Activated T-helper 17 cell treated with anti-CD3 and anti-CD28 coated beads, Interleukin-2, amount 50 U/mL, for 72 hours (primary cell): Measurements from ENCODE around the gene HDAC4. TPM values are rescaled to one million over a fixed set of nuclear protein-coding genes. Genes with fewer than 3 reads are reported as not detected.
A peak's percentile ranks its signal among the peaks of the same experiment; 100 is the strongest.

Source experiments
- ATAC-seq: fragments of 150-1000 bp; cut with Tn5 transposase; replicated peaks from 2 replicates; pipeline ENCODE4 v1.10.0; 2021; ENCODE audit warnings: mild to moderate bottlenecking, moderate library complexity
- H3K27ac Mint-ChIP-seq: one replicate; pipeline ENCODE4 v1.8.0; 2022; ENCODE audit warnings: mixed read lengths
- H3K27me3 Mint-ChIP-seq: one replicate; pipeline ENCODE4 v1.8.0; 2022; ENCODE audit warnings: mixed read lengths
- H3K36me3 Mint-ChIP-seq: one replicate; pipeline ENCODE4 v1.8.0; 2022; ENCODE audit warnings: low read depth, mild to moderate bottlenecking, mixed read lengths
- H3K4me1 Mint-ChIP-seq: one replicate; pipeline ENCODE4 v1.8.0; 2022; ENCODE audit warnings: mixed read lengths
- H3K4me3 Mint-ChIP-seq: one replicate; pipeline ENCODE4 v1.8.0; 2022; ENCODE audit warnings: mild to moderate bottlenecking, mixed read lengths
- H3K9me3 Mint-ChIP-seq: one replicate; pipeline ENCODE4 v1.8.0; 2022; ENCODE audit warnings: mixed read lengths
- total RNA-seq, 2 donors: library from RNA; stranded (reverse); gene quantifications; one replicate each; pipeline ENCODE4 v1.2.3, GENCODE V29; 2022

Gene HDAC4
- total RNA-seq, 2 donors from 2014 or later, result 34.3 to 52.9 TPM

DNA sequence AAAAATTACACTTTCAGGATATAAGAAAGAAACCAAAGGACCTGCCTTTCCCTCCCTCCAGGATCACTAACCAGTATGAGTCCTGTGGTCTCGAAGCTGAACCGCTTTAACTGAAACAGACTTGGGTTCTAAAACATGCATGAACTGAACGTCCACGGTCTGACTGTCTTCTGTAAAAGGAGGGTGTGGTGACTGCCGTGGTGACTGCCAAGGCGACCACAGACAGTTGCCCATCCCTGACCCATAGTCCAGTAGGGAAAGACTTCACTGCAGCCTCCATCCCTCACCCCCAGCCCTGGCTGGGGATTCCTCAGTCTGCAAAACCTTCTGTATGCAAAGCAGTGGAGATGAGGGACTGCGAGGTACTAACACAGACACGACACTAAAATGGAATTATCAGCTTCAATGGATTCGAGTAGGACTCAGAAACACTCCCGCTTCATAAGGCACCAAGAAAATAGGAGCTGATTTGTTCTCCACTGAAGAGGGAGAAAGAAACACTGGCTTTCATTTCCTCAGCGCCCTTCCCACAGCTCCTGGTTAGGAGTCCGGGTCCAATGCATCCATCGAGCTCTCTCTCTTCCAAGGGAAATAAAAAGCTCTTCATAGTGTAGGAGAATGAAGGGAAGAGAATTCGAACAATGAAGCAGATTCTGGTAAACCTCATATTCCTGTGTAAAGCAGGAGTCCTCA is 197.2 kb downstream of the HDAC4 start:
- no peak for ATAC-seq
- Mint-ChIP-seq H3K27me3 (no peaks in the 10 kb centered on the region), H3K4me1 (peaks cover 18% of the 10 kb centered on the region), H3K27ac (no peak overlapping the region), H3K9me3 (no peaks in the 10 kb centered on the region), H3K4me3 (no peak overlapping the region), H3K36me3 (peaks cover 9% of the 10 kb centered on the region)

GRCh38 chr2:239202836-239203235 is 198.0 kb downstream of the HDAC4 start:
- Mint-ChIP-seq H3K9me3 (no peaks in the 10 kb centered on the region), H3K27ac (peak overlapping the region; percentile 73)
- ATAC-seq, result no peak

DNA sequence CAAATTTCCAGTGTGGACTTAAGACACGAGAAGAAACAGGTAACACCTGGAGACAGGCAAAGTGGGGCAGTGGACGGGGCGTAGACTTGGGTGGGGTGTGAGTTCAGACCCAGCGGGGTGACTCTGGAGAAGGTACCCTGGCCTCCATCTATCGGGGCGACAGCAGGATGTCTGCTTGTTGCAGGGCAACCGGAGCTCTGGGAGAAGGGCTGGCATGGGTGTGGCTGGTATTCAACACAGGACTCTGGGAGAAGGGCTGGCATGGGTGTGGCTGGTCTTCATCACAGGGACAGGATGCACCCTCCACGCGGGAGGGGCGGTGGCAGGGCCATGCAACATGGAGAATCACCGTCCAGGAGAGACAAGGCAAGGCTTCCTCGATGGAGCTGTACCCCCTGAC is 198.5 kb downstream of the HDAC4 start:
- no peak for ATAC-seq
- Mint-ChIP-seq H3K9me3 (no peaks in the 10 kb centered on the region), H3K36me3 (peaks cover 22% of the 10 kb centered on the region), H3K4me1 (peaks cover 18% of the 10 kb centered on the region), H3K27ac (peak overlapping the region; percentile 73), H3K27me3 (no peaks in the 10 kb centered on the region), H3K4me3 (no peak overlapping the region)

More at GRCh38 chr2:239202836-239203235, 198.0 kb downstream of the HDAC4 start:
- no peaks in the 10 kb centered on the region for H3K27me3 Mint-ChIP-seq
- H3K4me3 Mint-ChIP-seq, result no peak overlapping the region
- H3K36me3 Mint-ChIP-seq, result peaks cover 17% of the 10 kb centered on the region
- H3K4me1 Mint-ChIP-seq, result peaks cover 18% of the 10 kb centered on the region

DNA sequence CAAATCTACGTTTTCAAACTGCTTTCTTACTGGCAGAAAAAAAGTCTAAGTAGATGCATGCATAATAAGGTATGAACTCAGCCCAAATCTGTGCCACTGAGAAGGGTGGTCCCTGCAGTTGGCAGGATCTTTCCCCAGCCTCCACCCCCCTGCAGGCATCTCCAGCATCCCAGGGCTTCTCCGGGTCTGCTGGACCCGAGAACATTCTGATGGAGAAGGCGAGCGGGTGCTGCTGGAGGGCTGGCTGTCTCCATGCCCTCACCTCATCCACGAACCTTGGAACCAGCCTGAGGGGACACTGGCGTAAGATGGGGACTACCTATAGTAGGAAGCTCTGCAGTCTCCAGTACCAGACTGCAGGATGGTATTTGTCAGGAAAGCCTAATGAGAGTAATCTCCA is 198.9 kb downstream of the HDAC4 start:
- no peaks in the 10 kb centered on the region for H3K27me3 Mint-ChIP-seq
- H3K4me1 Mint-ChIP-seq, result peaks cover 17% of the 10 kb centered on the region
- no peak for ATAC-seq
- H3K9me3 Mint-ChIP-seq, result no peaks in the 10 kb centered on the region
- H3K27ac Mint-ChIP-seq, result peak overlapping the region; percentile 73
- H3K36me3 Mint-ChIP-seq, result peaks cover 26% of the 10 kb centered on the region
- no peak overlapping the region for H3K4me3 Mint-ChIP-seq

GRCh38 chr2:239201531-239201876 is 199.3 kb downstream of the HDAC4 start:
- Mint-ChIP-seq H3K27ac (no peak overlapping the region), H3K27me3 (no peaks in the 10 kb centered on the region), H3K9me3 (no peaks in the 10 kb centered on the region), H3K36me3 (peaks cover 29% of the 10 kb centered on the region), H3K4me1 (peaks cover 14% of the 10 kb centered on the region), H3K4me3 (no peak overlapping the region)
- ATAC-seq, result no peak

DNA sequence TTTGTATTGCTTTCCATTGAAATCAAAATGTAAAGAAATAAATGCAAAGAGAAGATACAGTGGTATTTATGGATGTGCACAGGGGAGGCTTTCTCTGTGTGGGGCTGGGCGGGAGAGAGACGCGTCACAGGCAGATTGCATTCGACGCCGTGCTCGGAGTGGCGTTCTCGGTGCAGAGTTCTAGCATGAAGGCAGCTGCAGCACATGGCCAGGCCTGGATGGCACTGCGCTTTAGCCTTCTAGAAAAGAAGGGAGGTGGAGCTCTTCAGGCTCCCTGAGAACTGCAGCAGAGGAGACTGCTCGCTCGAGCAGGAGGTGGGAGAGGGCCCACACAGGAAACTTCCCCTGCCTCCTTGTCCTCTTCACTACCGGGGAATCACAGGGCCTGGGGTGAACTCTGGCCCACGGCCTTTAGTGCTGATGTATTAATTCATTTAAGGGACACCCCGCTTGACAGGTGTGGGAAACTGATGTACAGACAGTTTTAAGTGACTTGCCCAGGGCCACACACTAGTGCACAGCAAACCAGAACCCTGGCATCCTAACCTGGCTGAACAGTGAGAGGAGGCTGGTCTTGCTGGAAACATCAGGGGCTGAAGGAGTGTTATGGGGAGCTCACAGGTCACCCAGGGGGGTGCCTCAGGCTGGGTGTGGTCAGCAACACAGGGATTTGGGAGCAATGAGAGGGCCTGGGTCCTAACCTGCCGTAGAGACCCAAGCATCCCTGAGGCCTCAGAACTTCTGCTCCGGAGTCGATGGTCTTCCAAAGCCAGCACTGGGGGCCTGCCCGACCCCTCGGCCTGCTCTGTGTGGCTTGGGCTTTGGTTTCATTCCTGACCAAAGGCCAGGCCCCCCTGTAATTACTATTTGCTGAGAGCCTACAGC is 199.9 kb downstream of the HDAC4 start:
- H3K4me1 Mint-ChIP-seq, result peaks cover 11% of the 10 kb centered on the region
- H3K27ac Mint-ChIP-seq, result no peak overlapping the region
- no peaks in the 10 kb centered on the region for H3K27me3 Mint-ChIP-seq
- H3K4me3 Mint-ChIP-seq, result no peak overlapping the region
- peaks cover 35% of the 10 kb centered on the region for H3K36me3 Mint-ChIP-seq
- no peak for ATAC-seq
- no peaks in the 10 kb centered on the region for H3K9me3 Mint-ChIP-seq

DNA sequence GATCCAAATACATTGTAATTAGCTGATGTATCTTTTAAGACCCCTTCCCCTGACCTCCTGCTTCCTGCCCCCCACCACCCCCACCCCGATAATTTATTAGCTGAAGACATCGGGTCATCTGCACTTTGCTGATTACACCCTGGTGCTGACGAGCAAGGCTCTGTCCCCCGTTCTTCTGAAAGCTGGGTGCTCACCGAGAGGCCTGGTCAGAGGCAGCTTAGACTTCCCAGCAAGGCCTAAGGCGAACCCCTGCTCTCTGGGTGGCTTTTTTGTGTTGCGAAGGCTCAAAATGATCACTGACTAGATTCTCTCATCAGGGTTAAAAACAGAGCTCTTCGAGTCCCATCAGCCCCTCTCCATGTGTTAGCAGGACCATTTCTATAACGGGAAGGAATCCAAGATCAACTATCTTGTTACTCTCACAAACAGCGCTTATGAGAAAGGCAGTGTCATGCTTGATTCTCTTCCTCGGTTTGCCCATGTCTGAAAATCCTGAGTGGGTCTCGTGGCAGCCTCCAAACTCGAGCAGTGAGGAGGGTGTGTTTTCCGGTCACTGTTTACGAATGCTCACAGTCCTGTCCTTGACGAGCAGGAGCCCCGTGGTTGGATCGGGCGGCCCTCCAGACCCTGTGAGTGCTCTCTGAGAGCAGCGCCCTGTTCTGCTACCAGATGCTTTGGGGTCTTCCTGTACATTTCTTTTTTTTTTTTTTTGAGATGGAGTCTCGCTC is 201.6 kb downstream of the HDAC4 start:
- no peak for ATAC-seq

GRCh38 chr2:239198221-239198620 is 202.6 kb downstream of the HDAC4 start:
- no peak overlapping the region for H3K4me3 Mint-ChIP-seq
- H3K36me3 Mint-ChIP-seq, result peaks cover 40% of the 10 kb centered on the region
- no peaks in the 10 kb centered on the region for H3K9me3 Mint-ChIP-seq
- no peaks in the 10 kb centered on the region for H3K4me1 Mint-ChIP-seq
- H3K27ac Mint-ChIP-seq, result no peak overlapping the region
- H3K27me3 Mint-ChIP-seq, result no peaks in the 10 kb centered on the region
- no peak for ATAC-seq

More for the DNA sequence above, 201.6 kb downstream of the HDAC4 start:
- peaks cover 40% of the 10 kb centered on the region for H3K36me3 Mint-ChIP-seq
- no peak overlapping the region for H3K27ac Mint-ChIP-seq
- no peak overlapping the region for H3K4me3 Mint-ChIP-seq
- no peaks in the 10 kb centered on the region for H3K27me3 Mint-ChIP-seq
- H3K9me3 Mint-ChIP-seq, result no peaks in the 10 kb centered on the region
- H3K4me1 Mint-ChIP-seq, result no peaks in the 10 kb centered on the region

GRCh38 chr2:239197146-239197545 is 203.7 kb downstream of the HDAC4 start:
- H3K4me1 Mint-ChIP-seq, result no peaks in the 10 kb centered on the region
- no peak for ATAC-seq
- no peaks in the 10 kb centered on the region for H3K9me3 Mint-ChIP-seq
- H3K27ac Mint-ChIP-seq, result no peak overlapping the region
- H3K36me3 Mint-ChIP-seq, result peaks cover 40% of the 10 kb centered on the region
- H3K27me3 Mint-ChIP-seq, result no peaks in the 10 kb centered on the region
- no peak overlapping the region for H3K4me3 Mint-ChIP-seq

DNA sequence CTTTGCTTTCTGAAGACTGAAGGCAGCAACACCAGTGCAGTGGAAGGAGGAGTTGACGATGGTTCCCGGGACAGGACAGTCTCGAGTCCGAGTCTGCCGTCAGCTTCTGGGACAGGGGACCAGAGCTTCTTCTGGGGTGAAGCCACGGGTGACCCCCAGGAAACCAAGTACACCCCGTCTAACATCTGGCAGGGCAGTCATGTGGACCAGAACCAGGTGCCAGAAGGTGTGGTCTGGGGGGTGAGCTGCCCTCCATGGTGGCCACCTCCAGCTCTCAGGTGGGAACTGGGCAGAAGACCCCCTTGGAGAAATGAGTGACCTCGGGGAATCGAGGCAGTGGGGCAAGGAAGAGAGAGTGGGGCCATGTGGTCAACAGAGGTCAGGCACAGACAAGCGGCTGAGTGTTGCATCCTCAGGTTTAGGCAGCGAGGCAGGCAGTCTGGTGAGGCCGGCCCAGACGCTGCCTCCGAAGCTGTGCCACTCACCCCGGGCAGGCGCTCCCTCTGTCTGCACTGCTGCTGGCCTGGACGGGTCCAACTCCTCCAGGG is 204.3 kb downstream of the HDAC4 start:
- no peaks in the 10 kb centered on the region for H3K4me1 Mint-ChIP-seq
- no peaks in the 10 kb centered on the region for H3K27me3 Mint-ChIP-seq
- H3K9me3 Mint-ChIP-seq, result no peaks in the 10 kb centered on the region
- no peak for ATAC-seq
- H3K27ac Mint-ChIP-seq, result no peak overlapping the region
- H3K36me3 Mint-ChIP-seq, result peaks cover 40% of the 10 kb centered on the region
- no peak overlapping the region for H3K4me3 Mint-ChIP-seq

DNA sequence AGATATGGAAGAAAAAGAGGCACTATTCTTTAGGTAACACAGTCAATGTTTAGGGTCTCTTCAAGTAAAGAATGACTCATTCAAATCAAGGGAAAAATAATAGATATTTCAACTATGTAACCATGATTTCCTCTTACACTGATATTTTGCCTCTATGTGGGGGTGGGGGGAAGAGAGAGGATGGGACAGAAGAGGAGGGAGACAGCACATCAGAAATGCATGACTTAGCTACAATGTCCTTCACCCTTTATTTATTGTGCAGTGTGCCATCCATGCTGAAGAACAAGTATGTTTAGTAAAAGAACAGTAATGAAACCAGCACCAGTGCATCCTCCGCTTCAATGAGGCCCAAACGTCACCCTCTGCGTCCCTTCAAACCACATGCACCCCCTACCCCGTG is 204.8 kb downstream of the HDAC4 start:
- H3K9me3 Mint-ChIP-seq, result no peaks in the 10 kb centered on the region
- no peaks in the 10 kb centered on the region for H3K27me3 Mint-ChIP-seq
- no peak overlapping the region for H3K27ac Mint-ChIP-seq
- H3K4me1 Mint-ChIP-seq, result no peaks in the 10 kb centered on the region
- ATAC-seq, result no peak
- no peak overlapping the region for H3K4me3 Mint-ChIP-seq
- peaks cover 40% of the 10 kb centered on the region for H3K36me3 Mint-ChIP-seq

- ATAC-seq, result no peak
- Mint-ChIP-seq H3K9me3 (no peaks in the 10 kb centered on the region), H3K4me1 (no peaks in the 10 kb centered on the region), H3K4me3 (no peak overlapping the region), H3K27ac (no peak overlapping the region), H3K36me3 (peaks cover 43% of the 10 kb centered on the region), H3K27me3 (no peaks in the 10 kb centered on the region)
Observed at GRCh38 chr2:239195318-239195871, 205.4 kb downstream of the HDAC4 start.

DNA sequence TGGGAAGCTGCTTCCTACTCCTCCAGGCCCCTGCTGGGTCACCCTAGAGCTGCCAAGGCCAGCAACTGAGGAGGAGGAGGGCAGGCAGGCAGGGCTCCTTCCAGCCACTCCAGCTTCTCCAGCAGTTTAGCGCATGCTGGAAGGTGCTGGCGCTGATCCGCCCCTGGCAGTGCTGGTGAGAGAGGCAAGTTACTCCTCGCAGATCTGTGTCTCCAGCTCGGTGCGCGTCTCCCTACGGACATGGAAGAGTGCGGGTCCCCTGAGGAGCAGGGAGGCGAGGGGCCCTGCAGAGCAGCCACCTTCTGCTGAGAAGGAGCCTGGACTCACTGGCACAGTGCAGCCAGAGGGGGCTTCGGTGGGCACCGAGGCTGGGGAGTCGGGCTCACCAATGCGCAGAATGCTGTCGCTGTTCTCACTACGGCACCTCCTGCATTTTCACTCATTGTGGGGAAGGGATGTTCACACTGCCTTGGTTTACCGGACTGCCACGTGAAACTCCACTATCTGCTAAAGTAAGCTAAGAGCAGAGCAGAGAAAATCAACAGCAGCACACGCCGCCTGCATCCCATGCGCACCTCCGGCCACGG is 206.0 kb downstream of the HDAC4 start:
- no peaks in the 10 kb centered on the region for H3K27me3 Mint-ChIP-seq
- H3K27ac Mint-ChIP-seq, result no peak overlapping the region
- peaks cover 45% of the 10 kb centered on the region for H3K36me3 Mint-ChIP-seq
- no peaks in the 10 kb centered on the region for H3K4me1 Mint-ChIP-seq
- H3K9me3 Mint-ChIP-seq, result no peaks in the 10 kb centered on the region
- ATAC-seq, result no peak
- no peak overlapping the region for H3K4me3 Mint-ChIP-seq
